ENCODE results near the gene MYOM1.
A peak's percentile ranks its signal among the peaks of the same experiment; 100 is the strongest.

The MYOM1 gene

GRCh38 chr18:3219631-3220335, at the start of gene MYOM1:
TSS of gene MYOM1 (minus strand) at chr18:3219968. CDS start at chr18:3215223, 4,745 bp downstream.
- no peak for DNase-seq

DNA sequence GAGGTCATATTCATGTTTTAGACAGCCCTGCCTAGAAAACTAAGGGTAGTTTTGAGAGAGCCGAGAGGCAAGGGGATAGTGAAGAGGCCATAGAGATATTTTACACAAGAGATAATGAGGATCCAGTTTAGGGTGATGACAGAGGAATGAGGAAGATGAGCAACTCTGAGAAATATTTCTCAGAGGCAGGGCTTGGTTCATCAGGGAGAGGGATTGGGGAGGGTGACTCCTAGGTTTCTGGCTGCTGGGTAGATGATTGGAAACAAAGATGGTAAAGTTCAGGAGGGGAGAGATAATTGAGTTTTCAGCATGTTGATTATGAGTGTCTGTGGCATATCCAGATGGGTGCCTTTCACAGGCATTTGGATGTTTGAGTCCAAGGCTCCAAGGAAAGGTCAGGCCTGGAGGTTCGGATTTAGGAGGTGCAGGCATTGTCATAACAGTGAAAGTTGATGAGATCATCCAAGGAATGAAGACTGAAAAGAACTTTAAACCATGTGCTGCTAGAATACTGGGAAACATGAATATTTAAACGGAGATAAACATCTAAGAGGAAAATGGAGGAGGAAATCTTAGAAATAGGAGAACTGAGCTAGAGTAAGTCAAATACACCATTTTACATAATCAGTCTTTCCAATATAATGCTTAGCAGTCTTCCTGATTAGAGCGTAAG, 49.6 kb upstream of the MYOM1 start:
- no peak for DNase-seq

GRCh38 chr18:3268306-3268705, 48.5 kb upstream of the MYOM1 start:
- no peak for DNase-seq

GRCh38 chr18:3266062-3266608, 46.4 kb upstream of the MYOM1 start:
- DNase-seq: no peak

- DNase-seq: no peak
These were observed 45.8 kb upstream of the MYOM1 start for GRCh38 chr18:3265564-3266033.

DNA sequence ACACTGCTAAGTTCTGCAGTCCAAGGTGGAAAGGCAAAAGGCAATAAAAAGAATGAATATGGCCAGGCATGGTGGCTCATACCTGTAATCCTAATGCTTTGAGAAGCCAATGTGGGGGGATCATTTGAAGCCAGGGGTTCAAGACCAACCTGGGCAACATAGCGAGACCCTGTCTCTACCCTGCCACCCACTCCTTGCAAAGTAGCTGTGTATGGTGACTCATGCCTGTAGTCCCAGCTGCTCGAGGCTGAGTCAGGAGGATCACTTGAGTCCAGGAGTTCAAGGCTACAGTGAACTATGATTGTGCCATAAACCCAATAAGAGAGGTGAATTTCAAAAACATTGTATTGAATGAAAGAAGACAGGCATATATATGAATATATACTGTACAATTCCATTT, 44.6 kb upstream of the MYOM1 start:
- no peak for DNase-seq

GRCh38 chr18:3263132-3263700, 43.4 kb upstream of the MYOM1 start:
- no peak for DNase-seq

DNA sequence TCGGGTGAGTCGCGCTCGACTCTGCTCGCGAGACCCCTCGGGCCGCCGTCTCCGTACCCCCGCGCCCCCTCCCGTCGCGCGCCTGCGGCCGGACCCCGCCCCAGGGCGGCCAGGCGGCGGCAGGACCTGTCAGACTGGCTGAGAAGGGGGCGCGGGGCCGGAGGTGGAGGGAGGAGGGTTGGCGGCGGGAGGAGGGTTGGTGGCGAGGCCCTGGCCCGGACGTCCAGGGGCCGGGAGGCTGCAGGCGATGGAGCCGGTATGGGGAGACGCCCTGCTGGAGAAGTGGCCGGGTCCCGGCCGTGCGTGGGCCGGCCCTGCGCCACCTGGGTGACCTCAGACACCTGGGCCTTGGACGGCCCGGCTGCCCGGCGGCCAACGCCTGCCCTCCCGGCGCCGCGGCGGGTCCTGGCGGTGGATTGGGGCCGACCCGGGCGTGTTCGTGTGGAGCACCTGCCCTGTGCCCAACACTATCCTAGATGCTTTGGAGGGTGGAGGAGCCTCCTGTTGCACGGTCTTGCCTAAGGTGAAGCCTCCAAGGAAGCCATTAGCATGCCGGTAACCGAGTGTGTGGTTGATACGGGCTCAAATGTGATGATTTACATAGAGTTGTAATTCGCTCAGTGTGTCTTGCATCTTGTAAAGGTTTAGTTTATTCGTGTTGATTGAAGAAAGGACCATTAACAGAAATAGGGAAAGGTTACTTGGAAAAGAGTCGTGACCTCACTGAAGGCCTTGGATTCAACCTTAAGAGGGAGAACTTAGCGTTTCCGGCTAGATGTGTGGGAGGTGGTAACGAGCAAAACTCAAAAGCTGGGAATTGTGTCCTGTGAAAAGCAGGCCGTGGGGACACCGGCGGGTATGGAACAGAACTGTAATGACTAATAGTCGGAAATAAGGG, 42.7 kb upstream of the MYOM1 start:
- DNase-seq: no peak

GRCh38 chr18:3261373-3262233, 41.8 kb upstream of the MYOM1 start, which contains the start of gene MYL12B:
TSS of gene MYL12B (plus strand) at chr18:3262133. CDS start at chr18:3272899, 10,766 bp downstream.
- DNase-seq: peak; percentile 81

GRCh38 chr18:3260995-3261372, 41.2 kb upstream of the MYOM1 start:
- DNase-seq: peak; percentile 76

GRCh38 chr18:3257627-3258120, 37.9 kb upstream of the MYOM1 start:
- no peak for DNase-seq

DNA sequence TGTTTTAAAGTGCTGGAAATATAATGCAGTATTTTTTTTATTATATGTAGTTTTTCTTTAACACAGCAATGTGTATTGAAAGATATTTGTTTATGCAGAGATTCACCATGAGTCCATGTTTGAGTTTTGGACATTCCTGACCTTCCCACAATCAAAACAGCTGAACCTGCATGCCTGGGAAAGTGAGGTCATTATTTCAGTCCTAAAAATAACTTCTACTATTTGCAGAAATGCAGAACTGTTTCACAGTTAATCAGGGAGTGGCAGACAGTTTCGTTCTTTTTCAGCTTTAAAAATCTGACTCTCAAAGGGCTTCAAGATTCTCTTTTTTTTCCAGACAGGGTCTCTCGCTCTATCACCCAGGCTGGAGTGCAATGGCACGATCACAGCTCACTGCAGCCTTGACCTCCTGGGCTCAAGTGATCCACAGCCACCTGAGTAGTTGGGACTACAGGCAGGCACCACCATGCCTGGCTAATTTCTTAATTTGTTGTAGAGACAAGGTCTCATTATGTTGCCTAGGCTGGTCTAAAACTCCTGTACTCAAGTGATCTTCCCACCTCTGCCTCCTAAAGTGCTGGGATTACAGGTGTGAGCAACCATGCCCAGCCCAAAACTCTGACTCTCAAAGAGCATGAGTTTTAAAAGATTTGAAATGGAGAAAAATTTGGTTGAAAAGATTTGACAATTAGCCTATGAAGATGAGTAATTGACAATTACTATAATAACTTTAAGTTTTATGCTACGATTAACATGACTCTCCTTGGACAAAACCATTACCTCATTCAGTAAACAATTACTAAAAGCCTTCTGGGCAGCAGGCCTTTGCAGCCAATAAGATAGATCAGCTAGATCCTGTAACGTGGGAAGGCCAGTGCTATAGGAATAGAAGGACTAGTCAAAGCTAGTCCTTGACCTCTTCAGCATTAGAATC, 37.2 kb upstream of the MYOM1 start:
- DNase-seq: no peak

DNA sequence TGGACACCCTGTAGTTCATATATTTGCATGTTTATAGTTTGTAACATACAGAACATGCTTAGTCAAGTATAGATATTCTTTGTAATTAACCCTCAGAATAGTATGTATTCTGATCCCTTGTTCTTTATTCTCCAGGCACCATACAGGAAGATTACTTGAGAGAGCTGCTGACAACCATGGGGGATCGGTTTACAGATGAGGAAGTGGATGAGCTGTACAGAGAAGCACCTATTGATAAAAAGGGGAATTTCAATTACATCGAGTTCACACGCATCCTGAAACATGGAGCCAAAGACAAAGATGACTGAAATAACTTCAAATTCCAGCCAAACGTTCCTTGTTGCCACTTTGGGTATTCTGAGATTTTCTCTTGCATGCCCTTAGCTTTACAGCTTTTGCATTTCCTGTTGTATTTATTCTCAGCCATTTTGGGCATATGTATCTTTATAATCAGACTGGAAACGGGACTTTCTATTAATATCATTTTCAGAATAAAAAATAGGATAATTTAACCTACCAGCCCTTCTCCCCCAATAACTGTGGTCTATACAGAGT, 35.9 kb upstream of the MYOM1 start:
- DNase-seq: no peak

DNA sequence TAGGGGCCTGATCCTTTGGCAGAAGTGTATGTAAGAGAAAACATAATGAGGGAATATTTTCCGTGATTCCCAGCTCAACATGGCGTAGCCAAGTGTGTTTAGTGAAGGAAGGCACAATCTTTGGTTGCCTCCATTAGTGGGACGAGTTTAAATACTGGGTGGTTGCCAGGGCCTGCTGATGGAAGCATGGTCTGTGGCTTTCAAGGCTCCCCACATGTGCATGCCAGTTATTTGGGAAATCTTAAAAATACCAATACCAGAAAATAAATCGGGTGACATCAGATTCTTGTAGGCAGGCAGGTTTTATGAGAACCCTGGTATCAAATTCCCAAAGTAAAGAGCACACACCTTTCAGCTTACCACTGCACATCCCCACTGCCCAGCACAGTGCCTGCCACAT, 35.0 kb upstream of the MYOM1 start:
- DNase-seq: no peak

DNA sequence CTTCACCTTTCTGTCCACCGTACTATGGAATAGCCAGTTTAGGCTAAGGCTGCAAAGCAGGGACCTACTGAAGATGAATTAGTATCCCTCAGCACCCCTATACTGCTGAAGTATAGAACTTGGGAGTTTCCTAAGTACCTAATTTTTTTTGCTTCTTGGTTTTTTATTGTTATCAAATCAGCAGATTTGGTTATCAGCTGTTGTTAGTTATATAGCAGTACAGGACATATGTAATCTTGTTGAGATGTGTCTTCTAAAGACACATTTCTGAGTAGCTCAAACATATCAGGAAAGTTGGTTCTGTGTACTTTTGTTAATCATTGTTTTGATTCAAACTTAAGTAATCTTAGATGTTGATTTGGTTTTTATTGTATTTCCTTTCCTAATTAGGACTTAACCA, 33.1 kb upstream of the MYOM1 start:
- DNase-seq: no peak

DNA sequence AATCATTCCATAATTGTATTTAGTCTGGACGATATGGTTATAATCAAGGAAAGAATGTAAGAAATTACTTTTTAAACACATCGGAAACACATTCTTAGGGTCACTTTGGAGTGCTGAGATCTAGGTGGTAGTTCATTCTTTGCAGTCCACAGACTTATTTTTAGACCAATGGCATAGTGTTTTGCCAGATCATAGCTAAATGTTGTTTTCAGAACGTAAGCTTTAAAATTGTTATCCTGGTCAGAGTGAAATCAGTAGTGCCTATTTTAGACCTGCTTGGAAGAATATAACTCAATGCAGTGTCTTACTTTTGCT, 32.2 kb upstream of the MYOM1 start:
- DNase-seq: no peak

DNA sequence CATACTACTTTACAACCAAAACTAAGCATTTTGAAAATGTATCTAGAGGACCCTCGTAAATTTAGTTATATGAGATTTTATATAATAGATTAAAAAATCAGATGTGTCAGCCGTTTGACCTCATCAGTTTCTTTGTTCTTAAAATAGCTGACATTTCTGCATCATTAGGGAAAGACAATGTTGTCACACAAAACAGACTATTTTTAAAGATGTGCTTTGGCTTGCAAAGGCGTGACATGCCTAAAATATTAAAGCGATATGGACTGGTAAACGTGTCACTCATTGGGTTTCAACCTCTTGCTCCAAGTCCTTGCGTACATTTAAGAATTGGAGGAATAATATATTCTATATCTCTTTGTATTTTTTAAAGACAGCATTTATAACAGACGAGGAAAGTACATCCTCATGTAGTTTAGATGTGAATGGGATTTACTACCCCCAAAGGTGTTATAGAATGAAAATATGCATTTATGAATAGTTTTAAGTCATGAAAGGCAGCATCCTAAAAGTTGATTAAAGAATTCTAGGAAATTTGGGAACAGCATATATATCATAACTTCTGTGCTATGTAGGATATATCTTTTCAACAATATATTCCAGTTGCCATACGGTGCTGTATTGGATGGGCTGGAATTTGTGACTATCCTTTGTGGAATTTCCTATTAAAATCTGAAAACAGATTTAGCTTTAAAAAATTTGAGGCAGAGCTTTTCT, 31.6 kb upstream of the MYOM1 start:
- DNase-seq: no peak

DNA sequence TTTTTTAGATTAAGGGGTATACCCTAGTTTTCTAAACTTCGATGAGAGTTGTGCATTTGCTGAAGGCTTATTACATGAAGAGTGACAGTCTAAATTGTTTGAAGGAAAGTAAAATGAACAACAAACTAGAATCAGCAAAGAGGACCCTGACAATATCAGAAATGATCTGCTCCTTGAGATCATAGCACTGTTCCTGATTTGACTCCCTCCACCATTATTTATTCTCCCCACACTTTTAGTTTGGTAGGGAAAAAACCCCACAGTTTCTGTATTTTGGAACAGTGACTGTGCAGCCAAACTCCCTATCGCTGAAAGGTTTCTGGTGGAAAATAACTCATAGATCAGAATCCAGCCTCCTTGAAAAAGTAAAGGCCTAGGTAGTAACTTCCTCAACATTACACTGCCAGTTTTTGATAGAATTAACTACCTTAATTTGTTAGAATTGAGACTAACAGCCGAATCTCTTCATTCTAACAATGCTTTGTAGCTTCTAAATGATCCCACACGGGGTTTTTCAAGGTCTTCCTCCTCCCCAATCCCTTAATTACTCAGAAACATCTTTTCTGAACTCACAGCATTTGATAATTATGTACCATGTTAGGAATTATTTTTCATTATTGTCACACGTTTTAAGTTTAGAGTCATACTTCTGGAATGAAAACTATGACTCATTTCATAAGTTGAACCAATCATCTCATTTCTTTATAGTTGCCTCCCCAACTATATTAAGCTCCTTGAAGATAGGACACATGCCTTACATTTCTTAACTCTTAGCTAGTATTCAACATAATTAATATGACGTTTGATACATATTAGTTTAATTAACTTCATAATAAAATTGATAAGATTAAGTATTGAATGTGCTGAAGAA, 30.7 kb upstream of the MYOM1 start:
- DNase-seq: no peak
